C4-2B (cell line): ENCODE results near the gene DPYSL5.

Experiments
- ZFX ChIP-seq: fragments of 450-650 bp; IDR thresholded peaks from 2 replicates; pipeline ENCODE4 v1.6.1; 2017
- TF ChIP-seq, protein P1 (sequence below): fragments of 450-650 bp; conservative IDR thresholded peaks from 2 replicates; pipeline ENCODE4 v1.5.1; 2017; ENCODE audit warnings: mild to moderate bottlenecking

GRCh38 chr2:26854283-26854827 is 6.4 kb downstream of the DPYSL5 start:
- TF ChIP-seq, protein P1, sequence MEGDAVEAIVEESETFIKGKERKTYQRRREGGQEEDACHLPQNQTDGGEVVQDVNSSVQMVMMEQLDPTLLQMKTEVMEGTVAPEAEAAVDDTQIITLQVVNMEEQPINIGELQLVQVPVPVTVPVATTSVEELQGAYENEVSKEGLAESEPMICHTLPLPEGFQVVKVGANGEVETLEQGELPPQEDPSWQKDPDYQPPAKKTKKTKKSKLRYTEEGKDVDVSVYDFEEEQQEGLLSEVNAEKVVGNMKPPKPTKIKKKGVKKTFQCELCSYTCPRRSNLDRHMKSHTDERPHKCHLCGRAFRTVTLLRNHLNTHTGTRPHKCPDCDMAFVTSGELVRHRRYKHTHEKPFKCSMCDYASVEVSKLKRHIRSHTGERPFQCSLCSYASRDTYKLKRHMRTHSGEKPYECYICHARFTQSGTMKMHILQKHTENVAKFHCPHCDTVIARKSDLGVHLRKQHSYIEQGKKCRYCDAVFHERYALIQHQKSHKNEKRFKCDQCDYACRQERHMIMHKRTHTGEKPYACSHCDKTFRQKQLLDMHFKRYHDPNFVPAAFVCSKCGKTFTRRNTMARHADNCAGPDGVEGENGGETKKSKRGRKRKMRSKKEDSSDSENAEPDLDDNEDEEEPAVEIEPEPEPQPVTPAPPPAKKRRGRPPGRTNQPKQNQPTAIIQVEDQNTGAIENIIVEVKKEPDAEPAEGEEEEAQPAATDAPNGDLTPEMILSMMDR = no peak
- no peak for TF ChIP-seq ZFX
